KMS-11 (cell line): ENCODE measurements around the gene URM1.
"Not testable (repeated sequence)": the region's sequence is repeated elsewhere in the genome, so short reads cannot be mapped to it uniquely, and the experiment has no call there.

Source experiments
- H2AFZ ChIP-seq: fragments of 200-600 bp; sonication (generic); 2 replicates; pipeline ENCODE4 v1.6.1; 2016; ENCODE audit warnings: antibody characterized with exemption, mixed run types, low read depth
- H3K27ac ChIP-seq: fragments of 200-600 bp; sonication (generic); 2 replicates; pipeline ENCODE4 v1.6.1; 2016; ENCODE audit warnings: mild to moderate bottlenecking, mixed run types
- H3K27me3 ChIP-seq: fragments of 200-600 bp; sonication (generic); 2 replicates; pipeline ENCODE4 v1.6.1; 2017; ENCODE audit warnings: mild to moderate bottlenecking, low read depth, mixed run types, moderate library complexity; ENCODE audit not compliant: insufficient read depth
- H3K36me3 ChIP-seq: fragments of 200-600 bp; sonication (generic); 2 replicates; pipeline ENCODE4 v1.6.1; 2017; ENCODE audit warnings: mild to moderate bottlenecking, mixed run types; ENCODE audit not compliant: insufficient read depth
- H3K4me1 ChIP-seq: fragments of 200-600 bp; sonication (generic); 2 replicates; pipeline ENCODE4 v1.6.1; 2016; ENCODE audit warnings: mild to moderate bottlenecking, low read depth, mixed run types; ENCODE audit not compliant: poor library complexity, severe bottlenecking
- H3K4me2 ChIP-seq: fragments of 200-600 bp; sonication (generic); 2 replicates; pipeline ENCODE4 v1.7.0; 2016; ENCODE audit warnings: mild to moderate bottlenecking, mixed run types
- H3K4me3 ChIP-seq: fragments of 200-600 bp; sonication (generic); IDR thresholded peaks from 2 replicates; pipeline ENCODE4 v1.6.1; 2017; ENCODE audit warnings: low read depth, low read length, mixed read lengths; ENCODE audit not compliant: insufficient read depth
- H3K79me2 ChIP-seq: fragments of 200-600 bp; sonication (generic); 2 replicates; pipeline ENCODE4 v1.6.1; 2016; ENCODE audit warnings: low read depth, mixed run types; ENCODE audit not compliant: insufficient read depth
- H3K9ac ChIP-seq: fragments of 200-600 bp; sonication (generic); 2 replicates; pipeline ENCODE4 v1.6.1; 2016; ENCODE audit warnings: mild to moderate bottlenecking, mixed run types
- H4K20me1 ChIP-seq: fragments of 200-600 bp; sonication (generic); 2 replicates; pipeline ENCODE4 v1.6.1; 2016; ENCODE audit warnings: mild to moderate bottlenecking, mixed run types; ENCODE audit not compliant: insufficient read depth
- TF ChIP-seq, protein P1 (sequence below): fragments of 200-600 bp; sonication (generic); conservative IDR thresholded peaks from 2 replicates; pipeline ENCODE4 v1.6.1; 2017; ENCODE audit warnings: low read depth, mild to moderate bottlenecking, antibody characterized with exemption, low read length, moderate library complexity, mixed read lengths

Gene URM1

DNA sequence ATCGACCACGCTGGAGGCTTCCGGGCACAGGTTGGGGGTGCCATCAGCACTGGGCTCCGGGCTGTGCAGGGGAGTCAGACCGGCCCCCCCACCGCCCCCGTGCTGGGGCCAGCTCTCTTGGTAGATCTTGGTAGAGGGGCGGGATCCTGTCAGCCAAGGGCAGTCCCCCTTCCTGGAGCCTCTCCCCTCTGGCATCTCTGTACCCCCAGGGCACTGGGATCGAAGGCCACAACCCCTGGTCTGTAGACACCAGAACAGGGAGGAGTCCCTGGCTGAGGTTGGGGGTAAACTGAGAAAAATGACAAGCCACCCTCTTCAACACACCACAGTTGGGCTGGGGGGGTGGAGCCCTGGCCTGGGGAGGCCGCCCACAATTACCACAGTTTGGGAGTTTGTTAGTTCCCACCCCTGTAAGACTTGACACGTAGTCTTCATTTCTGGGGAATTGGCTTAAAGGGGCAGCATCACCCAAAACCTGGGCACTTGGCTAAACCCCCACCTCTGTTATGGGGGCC, 50.4 kb downstream of the URM1 start:
- no peaks in the 10 kb centered on the region for H3K79me2 ChIP-seq
- H3K9ac ChIP-seq = no peak overlapping the region
- peak overlapping the region; percentile 98 for H2AFZ ChIP-seq

DNA sequence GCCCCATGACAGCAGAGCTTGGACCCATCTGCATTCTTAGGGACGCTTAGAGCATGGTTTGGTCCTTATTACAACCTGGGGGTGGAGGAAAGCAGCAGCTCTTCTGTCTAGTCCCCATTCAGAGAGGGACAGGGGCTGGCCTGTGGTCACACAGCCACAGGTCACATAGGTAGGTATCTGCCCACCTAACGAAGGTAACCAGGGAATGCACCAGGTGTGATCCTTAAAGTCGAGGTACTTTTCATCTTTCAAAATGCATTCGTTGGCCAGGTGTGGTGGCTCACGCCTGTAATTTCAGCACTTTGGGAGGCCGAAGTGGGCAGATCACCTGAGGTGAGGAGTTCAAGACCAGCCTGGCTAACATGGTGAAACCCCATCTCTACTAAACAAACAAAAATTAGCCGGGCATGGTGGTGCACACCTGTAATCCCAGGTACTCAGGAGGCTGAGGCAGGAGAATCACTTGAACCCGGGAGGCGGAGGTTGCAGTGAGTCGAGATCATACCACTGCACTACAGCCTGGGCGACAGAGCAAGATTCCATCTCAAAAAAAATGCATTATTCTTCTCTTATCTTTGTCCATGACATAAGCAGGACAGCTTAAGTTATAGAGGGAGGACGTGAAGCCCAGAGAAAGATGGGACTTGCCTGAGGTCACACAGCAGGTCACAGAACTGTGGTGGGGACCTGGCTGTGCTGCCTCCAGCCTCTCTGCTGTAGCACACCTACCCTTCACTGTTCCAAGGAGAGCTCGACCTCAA, 51.0 kb downstream of the URM1 start:
- H3K4me1 ChIP-seq, H3K9ac ChIP-seq, H3K4me3 ChIP-seq, H3K4me2 ChIP-seq, H4K20me1 ChIP-seq, H3K27ac ChIP-seq, H3K36me3 ChIP-seq, H2AFZ ChIP-seq, H3K79me2 ChIP-seq: not testable (repeated sequence)
- H3K27me3 ChIP-seq = peaks cover 19% of the 10 kb centered on the region

More for the DNA sequence above, 50.4 kb downstream of the URM1 start:
- H3K27ac ChIP-seq = no peak overlapping the region
- no peaks in the 10 kb centered on the region for H4K20me1 ChIP-seq
- peaks cover 23% of the 10 kb centered on the region for H3K27me3 ChIP-seq
- H3K4me2 ChIP-seq = peak overlapping the region; percentile 88
- no peaks in the 10 kb centered on the region for H3K36me3 ChIP-seq
- peaks cover 9% of the 10 kb centered on the region for H3K4me1 ChIP-seq
- H3K4me3 ChIP-seq = no peak overlapping the region
- TF ChIP-seq, protein P1, sequence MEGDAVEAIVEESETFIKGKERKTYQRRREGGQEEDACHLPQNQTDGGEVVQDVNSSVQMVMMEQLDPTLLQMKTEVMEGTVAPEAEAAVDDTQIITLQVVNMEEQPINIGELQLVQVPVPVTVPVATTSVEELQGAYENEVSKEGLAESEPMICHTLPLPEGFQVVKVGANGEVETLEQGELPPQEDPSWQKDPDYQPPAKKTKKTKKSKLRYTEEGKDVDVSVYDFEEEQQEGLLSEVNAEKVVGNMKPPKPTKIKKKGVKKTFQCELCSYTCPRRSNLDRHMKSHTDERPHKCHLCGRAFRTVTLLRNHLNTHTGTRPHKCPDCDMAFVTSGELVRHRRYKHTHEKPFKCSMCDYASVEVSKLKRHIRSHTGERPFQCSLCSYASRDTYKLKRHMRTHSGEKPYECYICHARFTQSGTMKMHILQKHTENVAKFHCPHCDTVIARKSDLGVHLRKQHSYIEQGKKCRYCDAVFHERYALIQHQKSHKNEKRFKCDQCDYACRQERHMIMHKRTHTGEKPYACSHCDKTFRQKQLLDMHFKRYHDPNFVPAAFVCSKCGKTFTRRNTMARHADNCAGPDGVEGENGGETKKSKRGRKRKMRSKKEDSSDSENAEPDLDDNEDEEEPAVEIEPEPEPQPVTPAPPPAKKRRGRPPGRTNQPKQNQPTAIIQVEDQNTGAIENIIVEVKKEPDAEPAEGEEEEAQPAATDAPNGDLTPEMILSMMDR = no peak

DNA sequence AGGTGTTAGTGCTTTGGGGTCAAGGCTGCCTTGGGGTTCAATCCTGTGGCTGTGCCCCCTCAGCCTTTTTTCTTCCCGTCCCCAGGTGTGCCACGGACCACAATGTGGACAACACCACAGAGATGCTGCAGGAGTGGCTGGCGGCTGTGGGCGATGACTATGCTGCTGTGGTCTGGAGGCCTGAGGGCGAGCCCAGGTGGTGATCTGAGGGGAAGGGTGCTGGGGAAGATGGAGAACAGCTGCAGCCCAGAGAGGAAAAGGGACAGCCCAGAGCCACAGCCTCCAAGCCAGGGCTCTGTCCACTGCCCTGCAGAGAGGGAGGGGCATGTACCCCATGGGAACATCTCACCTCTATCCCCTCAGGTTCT, 51.6 kb downstream of the URM1 start:
- TF ChIP-seq, protein P1 = no peak
- no peak overlapping the region for H2AFZ ChIP-seq
- H3K4me1 ChIP-seq = peaks cover 9% of the 10 kb centered on the region
- no peaks in the 10 kb centered on the region for H3K36me3 ChIP-seq
- peaks cover 13% of the 10 kb centered on the region for H3K27me3 ChIP-seq
- no peak overlapping the region for H3K4me2 ChIP-seq
- no peak overlapping the region for H3K9ac ChIP-seq
- no peaks in the 10 kb centered on the region for H3K79me2 ChIP-seq
- no peak overlapping the region for H3K4me3 ChIP-seq
- H4K20me1 ChIP-seq = no peaks in the 10 kb centered on the region
- H3K27ac ChIP-seq = no peak overlapping the region

DNA sequence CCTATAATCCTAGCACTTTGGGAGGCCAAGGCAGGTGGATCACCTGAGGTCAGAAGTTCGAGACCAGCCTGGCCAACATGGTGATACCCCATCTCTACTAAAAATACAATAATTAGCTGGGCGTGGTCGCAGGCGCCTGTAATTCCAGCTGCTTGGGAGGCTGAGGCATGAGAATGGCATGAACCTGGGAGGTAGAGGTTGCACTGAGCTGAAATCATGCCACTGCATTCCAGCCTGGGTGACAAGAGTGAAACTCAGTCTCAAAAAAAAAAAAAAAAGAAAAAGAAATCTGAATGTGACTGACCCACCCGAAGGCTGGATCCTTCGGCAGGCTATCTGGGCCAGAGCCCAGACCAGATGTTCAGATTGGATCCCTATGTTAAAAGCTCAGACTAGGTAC, 52.2 kb downstream of the URM1 start:
- H3K36me3 ChIP-seq, H3K4me3 ChIP-seq, H3K9ac ChIP-seq, H3K79me2 ChIP-seq, H3K27me3 ChIP-seq, H2AFZ ChIP-seq, H3K27ac ChIP-seq, H3K4me2 ChIP-seq, H3K4me1 ChIP-seq, H4K20me1 ChIP-seq: not testable (repeated sequence)

DNA sequence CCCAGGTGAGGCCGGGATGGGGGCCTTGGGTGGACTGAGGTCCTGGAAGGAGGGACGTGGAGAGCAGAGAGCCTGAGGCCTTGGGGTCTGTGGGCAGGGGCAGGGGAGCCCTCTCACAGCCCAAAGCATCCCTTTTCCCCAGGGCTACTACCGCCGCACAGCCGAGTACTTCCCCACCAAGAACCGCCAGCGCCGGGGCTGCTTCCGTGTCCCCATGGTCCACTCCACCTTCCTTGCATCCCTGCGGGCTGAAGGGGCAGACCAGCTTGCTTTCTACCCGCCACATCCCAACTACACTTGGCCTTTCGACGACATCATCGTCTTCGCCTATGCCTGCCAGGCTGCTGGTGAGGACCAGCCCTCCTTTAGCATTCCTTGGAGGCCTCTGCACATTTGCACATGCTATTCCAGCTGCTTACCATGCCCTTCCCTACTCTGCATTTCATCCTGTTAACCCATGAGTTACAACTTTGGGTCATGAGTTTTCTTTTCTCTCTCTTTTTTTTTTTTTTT, 53.1 kb downstream of the URM1 start:
- Histone ChIP-seq H3K27ac (no peak overlapping the region), H3K79me2 (no peaks in the 10 kb centered on the region), H3K4me1 (peaks cover 9% of the 10 kb centered on the region), H2AFZ (no peak overlapping the region), H4K20me1 (no peaks in the 10 kb centered on the region), H3K27me3 (peaks cover 2% of the 10 kb centered on the region; the same call in 1 of the 2 replicates), H3K9ac (no peak overlapping the region), H3K4me3 (no peak overlapping the region), H3K36me3 (no peaks in the 10 kb centered on the region), H3K4me2 (no peak overlapping the region)
- TF ChIP-seq, protein P1 = no peak
